ENCODE data around the gene DPP6.

GRCh38 chr7:154540596-154540995, 488.4 kb downstream of the DPP6 start:
- TF ChIP-seq CTCF (conservative IDR thresholded peaks at IDR 0.05 in 1 of 2, IDR thresholded peaks at IDR 0.05 in 1 of 2; ENCODE audit: extremely low read depth in 1 of 2, insufficient read depth in 1 of 2, low read depth in 1 of 2, low read length in 2 of 2) (no peak), EZH2 (IDR thresholded peaks at IDR 0.05; ENCODE audit: borderline replicate concordance, low read length) (no peak)
